GM18505 (cell line): ENCODE data around the gene TNS4.

ENCODE experiments used
- ATAC-seq: cut with Tn5 transposase; IDR thresholded peaks from one replicate; pipeline ENCODE4 v1.9.1; 2021; ENCODE audit not compliant: unreplicated experiment
- POLR2A ChIP-seq: IDR thresholded peaks from 4 replicates; pipeline ENCODE4 v1.6.1; 2011; ENCODE audit warnings: borderline replicate concordance; ENCODE audit not compliant: insufficient read depth, insufficient read length; ENCODE audit errors: extremely low read depth

TNS4 gene

GRCh38 chr17:40452921-40453378 lies 48.5 kb downstream of the TNS4 start:
- no peak for TF ChIP-seq POLR2A
- ATAC-seq, result no peak

- TF ChIP-seq POLR2A, result no peak
- ATAC-seq, result no peak
Measured at GRCh38 chr17:40452216-40452787, 49.1 kb downstream of the TNS4 start.

- no peak for ATAC-seq
- TF ChIP-seq POLR2A, result no peak
Measured at GRCh38 chr17:40451420-40451819, 50.0 kb downstream of the TNS4 start.

GRCh38 chr17:40450175-40450574 lies 51.2 kb downstream of the TNS4 start:
- no peak for TF ChIP-seq POLR2A
- no peak for ATAC-seq

- ATAC-seq, result no peak
- no peak for TF ChIP-seq POLR2A
Measured at GRCh38 chr17:40448639-40449261, 52.7 kb downstream of the TNS4 start.

GRCh38 chr17:40448213-40448638 lies 53.2 kb downstream of the TNS4 start:
- no peak for ATAC-seq
- no peak for TF ChIP-seq POLR2A

GRCh38 chr17:40447806-40448205 lies 53.6 kb downstream of the TNS4 start:
- no peak for ATAC-seq
- TF ChIP-seq POLR2A, result no peak

GRCh38 chr17:40447148-40447644 lies 54.2 kb downstream of the TNS4 start:
- TF ChIP-seq POLR2A, result no peak
- ATAC-seq, result no peak

- no peak for TF ChIP-seq POLR2A
- no peak for ATAC-seq
Measured at GRCh38 chr17:40445751-40446468, 55.5 kb downstream of the TNS4 start.

- TF ChIP-seq POLR2A, result no peak
- no peak for ATAC-seq
Measured at GRCh38 chr17:40443988-40444899, 57.2 kb downstream of the TNS4 start.

GRCh38 chr17:40443196-40443987 lies 58.0 kb downstream of the TNS4 start, which contains the start of gene IGFBP4:
Gene IGFBP4 (plus strand): TSS chr17:40443450. CDS start chr17:40443736, 286 bp downstream.
- no peak for TF ChIP-seq POLR2A
- ATAC-seq, result no peak

GRCh38 chr17:40442392-40443195 lies 58.8 kb downstream of the TNS4 start:
- no peak for ATAC-seq
- no peak for TF ChIP-seq POLR2A

GRCh38 chr17:40440166-40440565 lies 61.3 kb downstream of the TNS4 start:
- TF ChIP-seq POLR2A, result no peak
- no peak for ATAC-seq
